Astrocyte (in vitro differentiated cells and primary cell): Measurements from ENCODE around the gene PSD4. TPM values are rescaled to one million over a fixed set of nuclear protein-coding genes. Genes with fewer than 3 reads are reported as not detected.

ENCODE experiments used
- DNase-seq: peaks from one replicate; pipeline ENCODE4 v3.0.0-alpha.2; 2010; ENCODE audit warnings: low read depth
- FAIRE-seq: peaks from 2 replicates; lab custom pipeline; 2011; peaks lifted over from hg19 to GRCh38; lab: Jason Lieb, UNC
- H2AFZ ChIP-seq: 2 replicates; pipeline ENCODE4 v1.6.0; 2012; ENCODE audit warnings: low read depth, low read length, inconsistent platforms
- H3K27ac ChIP-seq: 2 replicates; pipeline ENCODE4 v1.5.1; 2011; ENCODE audit warnings: low read depth, low read length, inconsistent platforms
- H3K27me3 ChIP-seq: 2 replicates; pipeline ENCODE4 v1.6.0; 2011; ENCODE audit warnings: low read length, inconsistent platforms; ENCODE audit not compliant: insufficient read depth
- H3K36me3 ChIP-seq: 2 replicates; pipeline ENCODE4 v1.5.1; 2011; ENCODE audit warnings: low read length, inconsistent platforms; ENCODE audit not compliant: insufficient read depth
- H3K4me1 ChIP-seq: 2 replicates; pipeline ENCODE4 v1.5.1; 2011; ENCODE audit warnings: low read length, inconsistent platforms; ENCODE audit not compliant: insufficient read depth
- H3K4me2 ChIP-seq: 2 replicates; pipeline ENCODE4 v1.6.0; 2012; ENCODE audit warnings: low read length, inconsistent platforms
- H3K4me3 ChIP-seq: 2 replicates; pipeline ENCODE4 v1.5.1; 2011; ENCODE audit warnings: low read depth, mild to moderate bottlenecking, low read length, inconsistent platforms; ENCODE audit not compliant: insufficient read depth
- H3K79me2 ChIP-seq: 2 replicates; pipeline ENCODE4 v1.6.0; 2012; ENCODE audit warnings: mild to moderate bottlenecking, low read length, inconsistent platforms; ENCODE audit not compliant: insufficient read depth
- H3K9ac ChIP-seq: 2 replicates; pipeline ENCODE4 v1.6.0; 2012; ENCODE audit warnings: mild to moderate bottlenecking, low read length, inconsistent platforms
- H3K9me3 ChIP-seq: 2 replicates; pipeline ENCODE4 v1.5.1; 2012; ENCODE audit warnings: low read depth, mild to moderate bottlenecking, low read length, inconsistent platforms; ENCODE audit not compliant: insufficient read depth
- H4K20me1 ChIP-seq: 2 replicates; pipeline ENCODE4 v1.6.0; 2012; ENCODE audit warnings: low read length, inconsistent platforms; ENCODE audit not compliant: insufficient read depth
- H3K27ac Mint-ChIP-seq: one replicate; pipeline ENCODE4 v1.8.0; 2021; ENCODE audit warnings: mild to moderate bottlenecking, mixed read lengths; ENCODE audit not compliant: unreplicated experiment
- H3K27me3 Mint-ChIP-seq: one replicate; pipeline ENCODE4 v1.8.0; 2021; ENCODE audit warnings: low read depth, mixed read lengths; ENCODE audit not compliant: unreplicated experiment
- H3K36me3 Mint-ChIP-seq: one replicate; pipeline ENCODE4 v1.8.0; 2021; ENCODE audit warnings: low read depth, mixed read lengths; ENCODE audit not compliant: unreplicated experiment
- H3K4me1 Mint-ChIP-seq: one replicate; pipeline ENCODE4 v1.8.0; 2021; ENCODE audit warnings: low read depth, mixed read lengths; ENCODE audit not compliant: unreplicated experiment
- H3K4me3 Mint-ChIP-seq: one replicate; pipeline ENCODE4 v1.8.0; 2021; ENCODE audit warnings: mild to moderate bottlenecking, moderate library complexity, mixed read lengths; ENCODE audit not compliant: unreplicated experiment
- H3K9me3 Mint-ChIP-seq: one replicate; pipeline ENCODE4 v1.8.0; 2021; ENCODE audit warnings: mild to moderate bottlenecking, mixed read lengths; ENCODE audit not compliant: unreplicated experiment
- CTCF ChIP-seq: IDR thresholded peaks from 2 replicates; pipeline ENCODE4 v1.5.1; 2011; ENCODE audit warnings: low read depth, mild to moderate bottlenecking, inconsistent platforms, low read length, moderate library complexity; ENCODE audit not compliant: insufficient read depth
- EZH2 ChIP-seq: IDR thresholded peaks from 2 replicates; pipeline ENCODE4 v1.6.1; 2012; ENCODE audit warnings: mild to moderate bottlenecking, low read length, inconsistent platforms; ENCODE audit not compliant: insufficient read depth
- total RNA-seq: library from RNA; stranded (reverse); gene quantifications from 2 replicates; pipeline ENCODE4 v1.2.1, GENCODE V29; 2021

The PSD4 gene
- total RNA-seq, 1 donor from 2014 or later = 4.0 TPM

GRCh38 chr2:113160248-113160647 is 13.5 kb upstream of the PSD4 start:
- Mint-ChIP-seq H3K36me3 (no peaks in the 10 kb centered on the region), H3K9me3 (no peaks in the 10 kb centered on the region), H3K4me3 (no peak overlapping the region), H3K27me3 (peaks cover 12% of the 10 kb centered on the region), H3K4me1 (peaks cover 8% of the 10 kb centered on the region), H3K27ac (no peak overlapping the region)
- H3K4me1 ChIP-seq = peaks cover 20% of the 10 kb centered on the region
- H3K79me2 ChIP-seq = no peaks in the 10 kb centered on the region
- no peak overlapping the region for H3K27ac ChIP-seq
- TF ChIP-seq EZH2 = no peak
- no peak for TF ChIP-seq CTCF
- no peak overlapping the region for H3K9ac ChIP-seq
- no peak overlapping the region for H3K4me2 ChIP-seq
- H3K27me3 ChIP-seq = no peaks in the 10 kb centered on the region
- H2AFZ ChIP-seq = no peak overlapping the region
- DNase-seq (no peak), FAIRE-seq (no peak)
- no peaks in the 10 kb centered on the region for H3K9me3 ChIP-seq
- peaks cover 4% of the 10 kb centered on the region for H4K20me1 ChIP-seq
- H3K4me3 ChIP-seq = no peak overlapping the region
- no peaks in the 10 kb centered on the region for H3K36me3 ChIP-seq

GRCh38 chr2:113160962-113161361 is 12.8 kb upstream of the PSD4 start:
- Mint-ChIP-seq H3K9me3 (no peaks in the 10 kb centered on the region), H3K4me3 (no peak overlapping the region), H3K4me1 (peaks cover 8% of the 10 kb centered on the region), H3K36me3 (no peaks in the 10 kb centered on the region), H3K27me3 (peaks cover 10% of the 10 kb centered on the region), H3K27ac (no peak overlapping the region)
- Histone ChIP-seq H3K36me3 (no peaks in the 10 kb centered on the region), H3K4me3 (no peak overlapping the region), H3K9ac (no peak overlapping the region), H3K4me2 (no peak overlapping the region), H3K9me3 (no peaks in the 10 kb centered on the region), H4K20me1 (peaks cover 4% of the 10 kb centered on the region), H3K79me2 (no peaks in the 10 kb centered on the region), H3K27me3 (no peaks in the 10 kb centered on the region), H3K4me1 (peaks cover 20% of the 10 kb centered on the region), H3K27ac (no peak overlapping the region), H2AFZ (no peak overlapping the region)
- TF ChIP-seq EZH2 (no peak), CTCF (no peak)
- FAIRE-seq = no peak
- no peak for DNase-seq

- Histone ChIP-seq H3K4me3 (no peak overlapping the region), H3K27me3 (no peaks in the 10 kb centered on the region), H3K27ac (no peak overlapping the region), H3K4me2 (no peak overlapping the region), H4K20me1 (peaks cover 4% of the 10 kb centered on the region), H3K4me1 (peaks cover 20% of the 10 kb centered on the region), H3K36me3 (no peaks in the 10 kb centered on the region), H3K9ac (no peak overlapping the region), H2AFZ (no peak overlapping the region), H3K79me2 (no peaks in the 10 kb centered on the region), H3K9me3 (no peaks in the 10 kb centered on the region)
- Mint-ChIP-seq H3K27ac (no peak overlapping the region), H3K36me3 (no peaks in the 10 kb centered on the region), H3K4me1 (peaks cover 8% of the 10 kb centered on the region), H3K27me3 (peaks cover 10% of the 10 kb centered on the region), H3K9me3 (no peaks in the 10 kb centered on the region), H3K4me3 (no peak overlapping the region)
- DNase-seq = no peak
- FAIRE-seq = no peak
- no peak for TF ChIP-seq CTCF
- no peak for TF ChIP-seq EZH2
These were observed 11.6 kb upstream of the PSD4 start for GRCh38 chr2:113162173-113162572.
